ENCODE measurements around the gene IGSF3.
"Not testable (repeated sequence)": the region's sequence is repeated elsewhere in the genome, so short reads cannot be mapped to it uniquely, and the experiment has no call there.

IGSF3 gene

DNA sequence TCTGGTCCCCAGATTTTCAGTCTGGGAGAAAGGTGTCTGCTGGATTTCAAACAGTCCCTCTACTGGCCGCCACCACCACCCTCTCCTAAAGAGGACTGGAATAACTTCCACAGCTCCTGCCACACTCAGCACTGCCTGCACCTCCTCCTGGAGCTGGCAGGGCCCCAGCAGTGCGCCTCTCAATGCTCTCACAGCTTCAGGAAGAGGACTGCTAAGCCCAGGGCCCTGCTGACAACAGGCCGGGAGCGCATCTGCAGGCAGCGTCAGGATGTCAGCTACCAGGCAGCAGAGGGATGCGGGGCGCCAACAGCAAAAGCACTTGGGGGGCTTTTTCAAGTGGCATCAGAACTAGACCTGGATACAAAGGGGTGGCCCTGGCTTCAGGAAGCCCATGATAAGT is 40.2 kb downstream of the IGSF3 start:
- not testable (repeated sequence) for H3K23ac ChIP-seq (ENCODE audit: low read length); H3K79me2 ChIP-seq (ENCODE audit: control insufficient read depth, insufficient read depth, low read length); H3K79me1 ChIP-seq (ENCODE audit: low read length); H3K9ac ChIP-seq (ENCODE audit: low read length); H3K56ac ChIP-seq (ENCODE audit: low read length); H2BK15ac ChIP-seq (replicated peaks; ENCODE audit: low read depth); H2BK5ac ChIP-seq (ENCODE audit: low read length); H3K4me1 ChIP-seq (ENCODE audit: control insufficient read depth, low read depth, low read length); H2AK5ac ChIP-seq (ENCODE audit: low read length); H4K8ac ChIP-seq (ENCODE audit: low read depth, low read length); H3K18ac ChIP-seq (ENCODE audit: low read length); H2BK120ac ChIP-seq (ENCODE audit: low read depth, low read length); H4K5ac ChIP-seq (ENCODE audit: low read length); H3K4ac ChIP-seq (ENCODE audit: low read depth, low read length); H3K4me2 ChIP-seq (ENCODE audit: low read length); H3K27ac ChIP-seq (ENCODE audit: low read depth, low read length); H3K36me3 ChIP-seq (ENCODE audit: control insufficient read depth, insufficient read depth, low read length); H3K4me3 ChIP-seq (ENCODE audit: low read length); H3K27me3 ChIP-seq (ENCODE audit: insufficient read depth, low read length, poor library complexity)
- no CpG with 5 or more reads among the region's 7 CpGs for WGBS (ENCODE audit: extremely low coverage, insufficient coverage, low lambda C conversion rate)
- peak; percentile 27 for DNase-seq

DNA sequence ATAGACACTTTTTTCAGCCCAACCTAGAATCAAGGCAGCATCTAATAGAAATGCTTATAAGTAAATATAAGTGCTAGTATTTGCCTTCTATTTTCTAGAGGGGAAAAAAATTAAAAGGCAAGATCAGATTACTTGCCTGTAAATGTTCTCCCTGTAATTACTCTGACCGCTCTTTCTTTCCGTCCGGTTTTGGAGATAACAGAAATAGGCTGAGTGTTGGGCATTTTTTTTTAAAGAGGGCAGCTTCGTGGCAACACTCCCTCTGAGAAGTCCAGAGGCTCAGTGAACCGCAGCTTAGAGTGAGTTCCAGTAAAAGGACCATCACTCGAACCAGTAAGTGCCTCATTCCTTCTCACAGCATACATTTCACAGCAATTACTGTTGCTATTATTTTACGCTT is 40.6 kb downstream of the IGSF3 start:
- H3K56ac ChIP-seq (ENCODE audit: low read length); H3K27ac ChIP-seq (ENCODE audit: low read depth, low read length); H3K23ac ChIP-seq (ENCODE audit: low read length); H3K4me1 ChIP-seq (ENCODE audit: control insufficient read depth, low read depth, low read length); H3K4me3 ChIP-seq (ENCODE audit: low read length); H4K5ac ChIP-seq (ENCODE audit: low read length); DNase-seq; H3K27me3 ChIP-seq (ENCODE audit: insufficient read depth, low read length, poor library complexity); H2BK120ac ChIP-seq (ENCODE audit: low read depth, low read length); H3K9ac ChIP-seq (ENCODE audit: low read length); H2BK5ac ChIP-seq (ENCODE audit: low read length); H3K79me2 ChIP-seq (ENCODE audit: control insufficient read depth, insufficient read depth, low read length); H2AK5ac ChIP-seq (ENCODE audit: low read length); H3K4ac ChIP-seq (ENCODE audit: low read depth, low read length); H3K4me2 ChIP-seq (ENCODE audit: low read length); H3K79me1 ChIP-seq (ENCODE audit: low read length); H3K36me3 ChIP-seq (ENCODE audit: control insufficient read depth, insufficient read depth, low read length); H2BK15ac ChIP-seq (replicated peaks; ENCODE audit: low read depth); H3K18ac ChIP-seq (ENCODE audit: low read length); H4K8ac ChIP-seq (ENCODE audit: low read depth, low read length): not testable (repeated sequence)
- WGBS (ENCODE audit: extremely low coverage, insufficient coverage, low lambda C conversion rate): no CpG with 5 or more reads among the region's 7 CpGs

GRCh38 chr1:116625155-116625554 is 42.4 kb downstream of the IGSF3 start:
- H2BK120ac ChIP-seq (ENCODE audit: low read depth, low read length); DNase-seq; H3K23ac ChIP-seq (ENCODE audit: low read length); H3K4me2 ChIP-seq (ENCODE audit: low read length); H3K56ac ChIP-seq (ENCODE audit: low read length); H2BK5ac ChIP-seq (ENCODE audit: low read length); H3K18ac ChIP-seq (ENCODE audit: low read length); H3K36me3 ChIP-seq (ENCODE audit: control insufficient read depth, insufficient read depth, low read length); H3K4me3 ChIP-seq (ENCODE audit: low read length); H3K27me3 ChIP-seq (ENCODE audit: insufficient read depth, low read length, poor library complexity); H4K5ac ChIP-seq (ENCODE audit: low read length); H3K9ac ChIP-seq (ENCODE audit: low read length); H2BK15ac ChIP-seq (replicated peaks; ENCODE audit: low read depth); H3K27ac ChIP-seq (ENCODE audit: low read depth, low read length); H3K79me1 ChIP-seq (ENCODE audit: low read length); H2AK5ac ChIP-seq (ENCODE audit: low read length); H3K4ac ChIP-seq (ENCODE audit: low read depth, low read length); H4K8ac ChIP-seq (ENCODE audit: low read depth, low read length); H3K4me1 ChIP-seq (ENCODE audit: control insufficient read depth, low read depth, low read length); H3K79me2 ChIP-seq (ENCODE audit: control insufficient read depth, insufficient read depth, low read length): not testable (repeated sequence)
- no CpG with 5 or more reads among the region's 5 CpGs for WGBS (ENCODE audit: extremely low coverage, insufficient coverage, low lambda C conversion rate)

GRCh38 chr1:116624040-116624439 is 43.5 kb downstream of the IGSF3 start:
- no peak overlapping the region for H3K18ac ChIP-seq (ENCODE audit: low read length)
- H3K23ac ChIP-seq (ENCODE audit: low read length): no peak overlapping the region
- no peak overlapping the region for H2BK15ac ChIP-seq (replicated peaks; ENCODE audit: low read depth)
- H3K27ac ChIP-seq (ENCODE audit: low read depth, low read length): no peak overlapping the region
- DNase-seq: no peak
- no peak overlapping the region for H2BK120ac ChIP-seq (ENCODE audit: low read depth, low read length)
- H2AK5ac ChIP-seq (ENCODE audit: low read length): no peak overlapping the region
- H4K8ac ChIP-seq (ENCODE audit: low read depth, low read length): no peak overlapping the region
- no peak overlapping the region for H3K56ac ChIP-seq (ENCODE audit: low read length)
- no peaks in the 10 kb centered on the region for H3K36me3 ChIP-seq (ENCODE audit: control insufficient read depth, insufficient read depth, low read length)
- H3K9ac ChIP-seq (ENCODE audit: low read length): no peak overlapping the region
- H3K79me2 ChIP-seq (ENCODE audit: control insufficient read depth, insufficient read depth, low read length): no peaks in the 10 kb centered on the region
- H3K4ac ChIP-seq (ENCODE audit: low read depth, low read length): no peak overlapping the region
- H3K27me3 ChIP-seq (ENCODE audit: insufficient read depth, low read length, poor library complexity): no peaks in the 10 kb centered on the region
- no CpG with 5 or more reads among the region's 7 CpGs for WGBS (ENCODE audit: extremely low coverage, insufficient coverage, low lambda C conversion rate)
- H3K79me1 ChIP-seq (ENCODE audit: low read length): no peaks in the 10 kb centered on the region
- no peak overlapping the region for H2BK5ac ChIP-seq (ENCODE audit: low read length)
- H4K5ac ChIP-seq (ENCODE audit: low read length): no peak overlapping the region
- H3K4me1 ChIP-seq (ENCODE audit: control insufficient read depth, low read depth, low read length): no peaks in the 10 kb centered on the region
- no peak overlapping the region for H3K4me2 ChIP-seq (ENCODE audit: low read length)
- no peak overlapping the region for H3K4me3 ChIP-seq (ENCODE audit: low read length)

DNA sequence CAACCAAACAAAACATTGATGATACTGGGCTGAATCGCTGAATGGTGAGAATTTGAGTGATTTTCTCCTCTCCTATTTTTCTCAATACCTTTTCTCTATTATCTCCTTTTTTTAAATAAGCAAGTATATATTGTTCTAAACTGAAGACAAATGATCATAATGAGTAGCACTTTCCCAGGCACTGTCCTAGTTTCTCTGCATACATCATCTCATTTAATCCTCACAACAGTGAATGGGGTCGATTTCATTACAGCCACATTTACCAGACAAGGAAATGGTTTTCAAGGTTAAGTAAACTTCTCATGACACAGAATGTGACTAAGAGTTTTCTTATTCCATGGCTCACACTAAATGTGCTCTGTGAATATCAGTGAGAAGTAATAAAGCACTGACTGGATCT is 45.0 kb downstream of the IGSF3 start:
- not testable (repeated sequence) for H3K9ac ChIP-seq (ENCODE audit: low read length); H2BK15ac ChIP-seq (replicated peaks; ENCODE audit: low read depth); H3K18ac ChIP-seq (ENCODE audit: low read length); H4K8ac ChIP-seq (ENCODE audit: low read depth, low read length); H3K36me3 ChIP-seq (ENCODE audit: control insufficient read depth, insufficient read depth, low read length); H3K79me1 ChIP-seq (ENCODE audit: low read length); H3K4me2 ChIP-seq (ENCODE audit: low read length); H3K4me1 ChIP-seq (ENCODE audit: control insufficient read depth, low read depth, low read length); H3K79me2 ChIP-seq (ENCODE audit: control insufficient read depth, insufficient read depth, low read length); DNase-seq; H3K23ac ChIP-seq (ENCODE audit: low read length); H3K4ac ChIP-seq (ENCODE audit: low read depth, low read length); H3K27me3 ChIP-seq (ENCODE audit: insufficient read depth, low read length, poor library complexity); H4K5ac ChIP-seq (ENCODE audit: low read length); H2AK5ac ChIP-seq (ENCODE audit: low read length); H3K27ac ChIP-seq (ENCODE audit: low read depth, low read length); H2BK5ac ChIP-seq (ENCODE audit: low read length); H3K56ac ChIP-seq (ENCODE audit: low read length); H3K4me3 ChIP-seq (ENCODE audit: low read length); H2BK120ac ChIP-seq (ENCODE audit: low read depth, low read length)
- WGBS (ENCODE audit: extremely low coverage, insufficient coverage, low lambda C conversion rate): no CpG with 5 or more reads among the region's 2 CpGs

GRCh38 chr1:116621756-116622155 is 45.8 kb downstream of the IGSF3 start:
- not testable (repeated sequence) for H3K36me3 ChIP-seq (ENCODE audit: control insufficient read depth, insufficient read depth, low read length); DNase-seq; H4K5ac ChIP-seq (ENCODE audit: low read length); H3K27ac ChIP-seq (ENCODE audit: low read depth, low read length); H4K8ac ChIP-seq (ENCODE audit: low read depth, low read length); H3K9ac ChIP-seq (ENCODE audit: low read length); H2BK15ac ChIP-seq (replicated peaks; ENCODE audit: low read depth); H3K18ac ChIP-seq (ENCODE audit: low read length); H2BK5ac ChIP-seq (ENCODE audit: low read length); H3K79me2 ChIP-seq (ENCODE audit: control insufficient read depth, insufficient read depth, low read length); H2AK5ac ChIP-seq (ENCODE audit: low read length); H3K4me1 ChIP-seq (ENCODE audit: control insufficient read depth, low read depth, low read length); H3K23ac ChIP-seq (ENCODE audit: low read length); H2BK120ac ChIP-seq (ENCODE audit: low read depth, low read length); H3K79me1 ChIP-seq (ENCODE audit: low read length); H3K56ac ChIP-seq (ENCODE audit: low read length); H3K27me3 ChIP-seq (ENCODE audit: insufficient read depth, low read length, poor library complexity); H3K4me2 ChIP-seq (ENCODE audit: low read length); H3K4ac ChIP-seq (ENCODE audit: low read depth, low read length); H3K4me3 ChIP-seq (ENCODE audit: low read length)
- no CpG with 5 or more reads among the region's 2 CpGs for WGBS (ENCODE audit: extremely low coverage, insufficient coverage, low lambda C conversion rate)

Measured in mesendoderm (in vitro differentiated cells).